Left ventricle myocardium inferior (tissue), 1 donor: Measurements from ENCODE around the gene NAT8L. TPM values are rescaled to one million over a fixed set of nuclear protein-coding genes. Genes with fewer than 3 reads are reported as not detected.
"Not testable (repeated sequence)": the region's sequence is repeated elsewhere in the genome, so short reads cannot be mapped to it uniquely, and the experiment has no call there.

Experiments used
- DNase-seq: peaks from one replicate; pipeline ENCODE4 v3.0.0-alpha.2; 2020
- H3K27ac ChIP-seq: fragments of 200-600 bp; replicated peaks from 2 replicates; pipeline ENCODE4 v1.8.0; 2021
- H3K27me3 ChIP-seq: fragments of 200-600 bp; 2 replicates; pipeline ENCODE4 v1.8.0; 2021; ENCODE audit warnings: low read depth
- H3K36me3 ChIP-seq: fragments of 200-600 bp; 2 replicates; pipeline ENCODE4 v1.8.0; 2021
- H3K4me1 ChIP-seq: fragments of 200-600 bp; 2 replicates; pipeline ENCODE4 v1.8.0; 2021
- H3K4me3 ChIP-seq: fragments of 200-600 bp; 2 replicates; pipeline ENCODE4 v1.8.0; 2021; ENCODE audit warnings: mild to moderate bottlenecking, moderate library complexity
- H3K9me3 ChIP-seq: fragments of 200-600 bp; replicated peaks from 2 replicates; pipeline ENCODE4 v1.8.0; 2021
- intact Hi-C: fragments of 100-400 bp; cut with micrococcal nuclease; formaldehyde crosslinking; loops from one replicate; pipeline ENCODE4 v1.11.0; 2022
- long read RNA-seq: library from polyadenylated mRNA; unstranded; transcript quantifications from one replicate; pipeline ENCODE4 v2.0.0, GENCODE V29; 2021
- total RNA-seq: library from RNA; stranded (reverse); fragmentation: NEBNext Ultra II Directional; extraction: Animal tissue kit (Norgen Biotek cat#: 25700); gene quantifications from one replicate; pipeline ENCODE4 v1.2.1, GENCODE V29; 2021
- TF ChIP-seq, protein P1 (sequence below): fragments of 200-600 bp; IDR thresholded peaks from 2 replicates; pipeline ENCODE4 v1.8.0; 2021; ENCODE audit warnings: antibody characterized with exemption, mild to moderate bottlenecking, borderline replicate concordance
- donor health status: DM: no; HTN: yes; CAD: no; lungs with severe emphysema.

NAT8L gene, protein sequence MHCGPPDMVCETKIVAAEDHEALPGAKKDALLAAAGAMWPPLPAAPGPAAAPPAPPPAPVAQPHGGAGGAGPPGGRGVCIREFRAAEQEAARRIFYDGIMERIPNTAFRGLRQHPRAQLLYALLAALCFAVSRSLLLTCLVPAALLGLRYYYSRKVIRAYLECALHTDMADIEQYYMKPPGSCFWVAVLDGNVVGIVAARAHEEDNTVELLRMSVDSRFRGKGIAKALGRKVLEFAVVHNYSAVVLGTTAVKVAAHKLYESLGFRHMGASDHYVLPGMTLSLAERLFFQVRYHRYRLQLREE
- total RNA-seq = 0.52 TPM
- long read RNA-seq, partial matches to known transcripts = 0 of 1 reads
- long read RNA-seq, other reads (novel, unspliced or antisense) = 1 of 1 reads

- intact Hi-C loops = no loop called here
- peak within 1 kb of the TSS; percentile 62 for H3K4me3 ChIP-seq
- H3K27me3 ChIP-seq = peaks cover 81% of the 10 kb centered on the region
- peak; percentile 27 for DNase-seq
- TF ChIP-seq, protein P1, sequence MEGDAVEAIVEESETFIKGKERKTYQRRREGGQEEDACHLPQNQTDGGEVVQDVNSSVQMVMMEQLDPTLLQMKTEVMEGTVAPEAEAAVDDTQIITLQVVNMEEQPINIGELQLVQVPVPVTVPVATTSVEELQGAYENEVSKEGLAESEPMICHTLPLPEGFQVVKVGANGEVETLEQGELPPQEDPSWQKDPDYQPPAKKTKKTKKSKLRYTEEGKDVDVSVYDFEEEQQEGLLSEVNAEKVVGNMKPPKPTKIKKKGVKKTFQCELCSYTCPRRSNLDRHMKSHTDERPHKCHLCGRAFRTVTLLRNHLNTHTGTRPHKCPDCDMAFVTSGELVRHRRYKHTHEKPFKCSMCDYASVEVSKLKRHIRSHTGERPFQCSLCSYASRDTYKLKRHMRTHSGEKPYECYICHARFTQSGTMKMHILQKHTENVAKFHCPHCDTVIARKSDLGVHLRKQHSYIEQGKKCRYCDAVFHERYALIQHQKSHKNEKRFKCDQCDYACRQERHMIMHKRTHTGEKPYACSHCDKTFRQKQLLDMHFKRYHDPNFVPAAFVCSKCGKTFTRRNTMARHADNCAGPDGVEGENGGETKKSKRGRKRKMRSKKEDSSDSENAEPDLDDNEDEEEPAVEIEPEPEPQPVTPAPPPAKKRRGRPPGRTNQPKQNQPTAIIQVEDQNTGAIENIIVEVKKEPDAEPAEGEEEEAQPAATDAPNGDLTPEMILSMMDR = no peak
- H3K36me3 ChIP-seq = no peaks in the 10 kb centered on the region
- no peak within 1 kb of the TSS for H3K27ac ChIP-seq
- H3K9me3 ChIP-seq = no peaks in the 10 kb centered on the region
- peaks cover 15% of the 10 kb centered on the region for H3K4me1 ChIP-seq
Measured at GRCh38 chr4:2059046-2059725, at the start of gene NAT8L. TSS of gene NAT8L (plus strand) at chr4:2059327. CDS start at chr4:2059512, 185 bp downstream.

- no peak for DNase-seq
Measured at GRCh38 chr4:2009651-2010233, 49.4 kb upstream of the NAT8L start.

DNA sequence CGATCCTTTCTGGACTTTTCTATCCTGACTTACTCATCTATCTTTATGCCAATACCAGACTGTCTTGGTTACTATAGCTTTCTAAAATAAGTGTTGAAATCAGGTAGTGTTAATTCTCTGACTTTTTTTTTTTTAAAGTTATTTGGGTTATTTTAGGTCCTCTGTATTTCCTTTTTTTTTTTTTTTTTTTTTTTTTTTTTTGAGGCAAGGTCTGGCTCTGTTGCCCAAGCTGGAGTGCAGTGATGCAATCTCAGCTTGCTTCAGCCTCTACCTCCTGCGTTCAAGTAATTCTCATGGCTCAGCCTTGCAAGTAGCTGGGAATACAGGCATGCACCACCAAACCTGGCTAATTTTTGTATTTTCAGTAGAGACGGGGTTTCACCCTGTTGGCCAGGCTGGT is 47.5 kb upstream of the NAT8L start:
- DNase-seq = no peak
- Histone ChIP-seq H3K9me3 (no peaks in the 10 kb centered on the region), H3K4me1 (peaks cover 36% of the 10 kb centered on the region), H3K27me3 (no peaks in the 10 kb centered on the region), H3K36me3 (peaks cover under 1% of the 10 kb centered on the region), H3K27ac (no peak overlapping the region), H3K4me3 (no peak overlapping the region)
- TF ChIP-seq, protein P1 = no peak
- intact Hi-C loops = no loop called here

More at GRCh38 chr4:2009651-2010233, 49.4 kb upstream of the NAT8L start:
- intact Hi-C loops = no loop called here
- H3K9me3 ChIP-seq = no peaks in the 10 kb centered on the region
- no peaks in the 10 kb centered on the region for H3K27me3 ChIP-seq
- TF ChIP-seq, protein P1 = peak; percentile 29
- peak overlapping the region; percentile 99 for H3K27ac ChIP-seq
- peaks cover 17% of the 10 kb centered on the region for H3K36me3 ChIP-seq
- peak overlapping the region; percentile 91 for H3K4me3 ChIP-seq
- peaks cover 50% of the 10 kb centered on the region for H3K4me1 ChIP-seq

- intact Hi-C loops = no loop called here
- H3K9me3 ChIP-seq = no peaks in the 10 kb centered on the region
- TF ChIP-seq, protein P1 = no peak
- no peak overlapping the region for H3K4me3 ChIP-seq
- H3K27me3 ChIP-seq = peaks cover 21% of the 10 kb centered on the region
- H3K4me1 ChIP-seq = peaks cover 3% of the 10 kb centered on the region
- no peak for DNase-seq
- no peak overlapping the region for H3K27ac ChIP-seq
- H3K36me3 ChIP-seq = no peaks in the 10 kb centered on the region
Measured at GRCh38 chr4:2015008-2015407, 44.1 kb upstream of the NAT8L start.

DNA sequence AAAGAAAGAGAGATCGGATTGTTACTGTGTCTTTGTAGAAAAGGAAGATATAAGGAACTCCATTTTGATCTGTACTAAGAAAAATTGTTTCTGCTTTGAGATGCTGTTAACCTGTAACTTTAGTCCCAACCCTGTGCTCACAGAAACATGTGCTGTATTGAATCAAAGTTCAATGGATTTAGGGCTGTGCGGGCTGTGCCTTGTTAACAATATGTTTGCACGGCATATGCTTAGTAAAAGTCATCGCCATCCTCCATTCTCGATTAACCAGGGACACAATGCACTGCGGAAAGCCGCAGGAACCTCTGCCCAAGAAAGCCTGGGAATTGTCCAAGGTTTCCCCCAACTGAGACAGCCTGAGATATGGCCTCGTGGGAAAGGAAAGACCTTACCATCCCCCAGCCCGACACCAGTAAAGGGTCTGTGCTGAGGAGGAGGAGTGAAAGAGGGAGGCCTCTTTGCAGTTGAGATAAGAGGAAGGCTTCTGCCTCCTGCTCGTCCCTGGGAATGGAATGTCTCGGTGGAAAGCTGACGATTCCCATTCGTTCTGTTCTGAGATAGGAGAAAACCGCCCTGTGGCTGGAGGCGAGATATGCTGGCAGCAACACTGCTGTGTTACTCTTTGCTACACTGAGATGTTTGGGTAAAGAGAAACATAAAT is 37.6 kb upstream of the NAT8L start:
- H3K27ac ChIP-seq, DNase-seq, intact Hi-C loops, H3K36me3 ChIP-seq, H3K9me3 ChIP-seq: not testable (repeated sequence)
- Histone ChIP-seq H3K4me1 (peaks cover 10% of the 10 kb centered on the region), H3K4me3 (peak overlapping the region; percentile 43), H3K27me3 (peaks cover 63% of the 10 kb centered on the region)
